GM13976 (cell line): ENCODE measurements around the gene SLC37A2.

Experiments used
- DNase-seq: peaks from one replicate; pipeline ENCODE4 v3.0.0; 2012; ENCODE audit warnings: low spot score
- CTCF ChIP-seq: IDR thresholded peaks from 2 replicates; pipeline ENCODE4 v1.5.1; 2012; ENCODE audit warnings: borderline replicate concordance, mild to moderate bottlenecking; ENCODE audit not compliant: insufficient read depth; ENCODE audit errors: extremely low read depth, missing control alignments, control extremely low read depth
- in situ Hi-C: fragments of 300-500 bp; cut with MboI; formaldehyde crosslinking; loops from one replicate; pipeline ENCODE4 v1.12.0; 2022; ENCODE audit warnings: low sequenced_read_pairs, mixed read lengths, inconsistent platforms; ENCODE audit not compliant: unreplicated experiment

Gene SLC37A2

GRCh38 chr11:125129316-125129993, 66.3 kb downstream of the SLC37A2 start:
- in situ Hi-C loops: no loop called here
- no peak for TF ChIP-seq CTCF
- no peak for DNase-seq

GRCh38 chr11:125132071-125132470, 69.0 kb downstream of the SLC37A2 start:
- no peak for TF ChIP-seq CTCF
- DNase-seq: no peak
- in situ Hi-C loops: loop anchor here (10.0 kb wide), 1 partner anchor 177 kb away; the partner anchor contains the start of gene CCDC15

DNA sequence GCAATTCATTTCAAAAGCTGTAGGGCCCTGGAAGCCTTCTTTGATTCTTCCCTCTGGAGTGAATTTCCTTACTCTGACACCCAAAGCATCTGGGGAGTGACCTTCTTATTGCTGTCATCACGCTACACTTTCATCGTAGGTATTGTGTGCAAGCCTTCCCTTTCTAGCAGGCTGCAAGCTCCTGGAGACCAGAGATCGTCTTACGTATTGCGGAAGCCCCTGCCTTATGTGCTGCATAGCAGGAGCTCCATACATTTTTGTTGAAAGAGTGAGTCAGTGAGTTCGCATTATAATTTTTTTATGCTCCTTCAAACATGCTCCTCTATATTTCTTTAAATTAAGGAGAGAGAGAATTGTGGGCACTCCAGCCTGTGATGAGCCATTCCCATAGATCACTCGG, 69.5 kb downstream of the SLC37A2 start:
- in situ Hi-C loops: loop anchor here (10.0 kb wide), 1 partner anchor 178 kb away; the partner anchor contains the start of gene CCDC15
- DNase-seq: no peak
- no peak for TF ChIP-seq CTCF

- no peak for DNase-seq
- no peak for TF ChIP-seq CTCF
- in situ Hi-C loops: loop anchor here (10.0 kb wide), 1 partner anchor 181 kb away; the partner anchor contains the start of gene CCDC15
Observed at GRCh38 chr11:125136001-125136400, 72.9 kb downstream of the SLC37A2 start.

- in situ Hi-C loops: loop anchor here (10.0 kb wide), 1 partner anchor 184 kb away; the partner anchor contains the start of gene CCDC15
- no peak for TF ChIP-seq CTCF
Observed at GRCh38 chr11:125138966-125139365, 75.9 kb downstream of the SLC37A2 start.

DNA sequence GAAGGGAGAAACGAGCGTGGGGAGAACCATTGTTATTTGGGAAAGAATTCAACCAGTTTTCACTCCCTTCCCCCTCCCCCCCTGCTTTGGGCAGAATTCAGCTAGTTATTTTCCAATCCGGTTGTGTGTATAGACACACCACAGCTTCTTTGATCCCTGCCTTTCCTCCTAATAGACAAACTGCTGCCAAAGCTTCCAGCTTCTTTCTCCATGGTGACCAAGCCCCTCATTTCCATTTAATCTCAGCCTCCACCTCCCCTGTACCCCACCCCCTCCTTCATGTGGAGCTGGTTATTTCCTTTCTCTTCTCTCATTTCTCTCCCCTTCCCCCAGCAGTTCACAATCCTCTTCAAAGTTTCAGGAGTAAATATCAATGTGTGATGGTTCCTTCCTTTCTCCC, 76.7 kb downstream of the SLC37A2 start:
- no peak for DNase-seq
- TF ChIP-seq CTCF: no peak
- in situ Hi-C loops: loop anchor here (10.0 kb wide), 1 partner anchor 185 kb away; the partner anchor contains the start of gene CCDC15

More at GRCh38 chr11:125138966-125139365, 75.9 kb downstream of the SLC37A2 start:
- no peak for DNase-seq
